CD4-positive, alpha-beta T cell treated with Interferon alpha-2 for 1 hour (primary cell): Measurements from ENCODE around the gene RNF220.

ENCODE experiments used
- DNase-seq, 2 donors: peaks; one replicate each; pipeline ENCODE4 v3.0.0-alpha.2; 2020 to 2022

The RNF220 gene

DNA sequence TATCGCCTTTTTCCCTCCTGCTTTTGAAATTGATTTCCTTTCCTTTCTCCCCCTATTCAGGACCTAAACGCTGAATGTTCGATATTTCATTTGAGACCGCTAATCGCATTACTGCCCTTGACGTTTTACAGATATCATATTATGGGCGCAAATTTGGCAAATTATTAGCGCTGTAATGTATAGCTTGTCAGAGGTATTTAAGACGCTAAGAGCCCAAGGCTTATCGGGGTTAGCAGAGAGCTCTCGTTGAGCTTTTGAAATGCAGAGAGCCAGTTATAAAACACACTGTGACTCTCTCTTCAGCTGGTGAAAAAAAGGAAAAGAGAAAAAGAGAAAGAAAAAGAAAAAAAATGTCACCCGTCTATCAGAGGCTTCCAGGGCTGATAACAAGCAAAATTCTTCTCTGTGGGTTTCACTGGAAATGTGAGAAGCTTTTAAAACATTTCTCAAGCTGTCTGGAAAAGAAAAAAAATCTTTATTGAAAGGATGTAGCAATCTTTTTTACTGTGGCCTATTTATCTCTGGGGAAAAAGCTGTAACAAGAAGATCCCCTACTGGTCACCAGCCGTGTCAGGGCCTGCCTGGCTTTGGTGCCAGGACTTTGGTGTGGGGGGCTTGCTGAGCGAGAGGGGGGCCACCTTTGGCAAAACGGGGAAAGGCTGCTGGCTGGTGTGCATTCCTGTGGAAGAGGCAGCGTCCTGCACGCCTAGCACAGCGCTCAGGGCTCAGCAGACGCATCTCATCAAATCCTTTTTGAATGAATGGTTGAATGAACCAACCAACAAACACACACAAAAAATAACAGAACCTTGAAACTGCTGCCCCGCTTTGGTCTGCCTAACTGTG lies 119.8 kb downstream of the RNF220 start:
- DNase-seq: no peak

DNA sequence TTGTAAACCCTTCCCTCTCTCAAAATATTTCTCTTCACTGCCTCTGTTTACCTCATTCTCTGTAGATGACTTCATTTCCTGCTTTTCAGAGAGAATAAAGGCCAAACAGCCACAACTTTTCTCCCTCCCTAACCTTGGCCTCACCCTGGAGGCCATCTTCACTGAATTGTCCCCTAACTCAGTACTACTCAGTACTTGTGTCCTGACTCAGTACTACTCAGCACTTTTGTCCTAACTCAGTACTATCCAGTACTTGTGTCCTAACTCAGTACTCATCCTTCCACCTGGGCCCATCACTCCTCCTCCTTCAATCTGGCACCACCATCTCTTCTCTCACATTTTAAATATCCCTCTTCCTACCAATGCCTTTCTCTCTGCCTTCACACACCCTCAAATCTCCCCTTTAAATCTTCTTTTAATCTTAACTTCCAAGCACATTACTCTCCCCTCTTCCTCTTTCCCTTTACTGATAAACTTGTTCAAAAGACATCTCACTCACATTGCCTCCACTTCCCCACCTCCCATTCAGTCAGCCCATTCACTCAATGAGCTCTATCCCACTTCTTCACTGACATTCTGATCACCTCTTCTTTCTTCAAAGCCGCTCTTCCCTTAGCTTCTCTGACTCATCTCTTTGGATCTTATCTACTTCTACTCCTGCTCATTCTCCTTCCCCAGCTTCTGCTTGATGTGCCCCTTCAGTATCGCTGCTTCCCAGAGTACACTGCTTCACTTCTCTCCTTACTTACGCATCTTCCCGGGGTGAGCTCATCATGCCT lies 121.4 kb downstream of the RNF220 start:
- no peak for DNase-seq

DNA sequence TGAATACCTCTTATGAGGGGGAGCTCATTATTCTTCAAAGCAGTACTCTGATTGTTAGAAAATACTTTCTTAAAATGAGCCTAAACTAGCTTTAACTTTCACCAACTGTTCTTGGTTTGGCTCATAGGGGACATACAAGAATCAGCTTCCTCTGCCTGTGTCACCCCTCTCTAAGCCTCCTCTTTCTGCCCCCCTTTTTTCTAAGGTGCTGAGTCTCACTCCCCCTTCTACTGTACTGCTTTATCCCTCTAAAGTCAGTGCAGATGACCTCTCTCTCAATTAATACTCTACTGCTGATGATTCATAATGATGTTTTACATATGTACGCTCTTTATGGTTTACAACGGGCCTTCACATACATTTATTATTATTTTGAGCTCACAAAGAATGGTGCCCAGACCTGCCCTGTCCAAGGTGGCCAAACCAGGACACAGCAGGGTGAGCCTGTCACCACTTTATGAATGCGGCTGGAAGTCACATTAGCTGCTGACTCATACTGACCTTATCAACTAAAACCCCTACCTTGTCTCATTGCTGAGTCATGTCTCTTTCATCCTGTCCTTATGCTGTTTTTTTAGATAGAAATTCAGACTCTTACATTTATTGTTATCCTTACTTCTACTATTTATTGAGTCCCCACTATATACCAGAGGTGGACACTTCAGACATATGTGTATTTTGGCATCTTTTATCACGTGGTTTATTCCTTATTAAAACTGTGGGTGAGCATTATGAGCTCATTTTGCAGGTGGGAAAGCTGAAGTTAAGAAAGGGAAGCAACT lies 126.9 kb downstream of the RNF220 start:
- DNase-seq: no peak

DNA sequence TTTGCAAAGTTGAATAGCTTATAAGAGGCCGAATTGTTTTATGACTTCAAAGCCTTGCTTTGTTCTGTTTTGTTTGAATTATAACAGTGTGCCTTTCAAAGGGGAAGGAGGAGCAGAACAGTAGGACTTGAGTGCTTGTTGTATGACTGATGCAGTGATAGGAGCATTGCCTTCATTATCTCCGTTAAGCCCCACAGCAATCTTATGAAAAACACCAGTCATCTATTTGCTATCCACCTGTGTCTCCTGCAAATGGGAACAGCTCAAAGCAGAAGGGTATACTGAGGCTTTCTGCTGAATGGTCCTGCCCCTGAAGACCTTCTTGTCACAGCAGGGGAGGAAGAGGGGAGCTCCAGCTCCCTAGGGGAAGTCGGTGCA lies 127.5 kb downstream of the RNF220 start:
- no peak for DNase-seq

DNA sequence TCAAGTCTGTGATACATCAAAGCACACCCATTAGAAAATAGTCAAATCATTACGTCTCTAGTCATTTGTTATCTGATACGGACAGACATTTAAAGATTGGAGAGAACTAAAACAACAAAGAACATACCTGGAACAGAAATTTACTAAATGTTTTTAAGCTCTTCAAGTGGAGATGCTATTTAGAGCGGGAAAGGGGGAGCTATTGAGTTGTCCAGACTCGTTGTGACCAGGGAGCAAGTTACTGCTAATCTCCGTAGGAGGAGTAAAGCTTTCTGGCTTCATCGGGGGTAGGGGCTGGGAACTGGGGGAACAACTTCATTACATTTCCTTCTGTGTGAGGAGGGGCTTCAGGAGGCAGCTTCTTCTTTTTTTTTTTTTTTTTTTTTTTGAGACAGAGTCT lies 129.7 kb downstream of the RNF220 start:
- no peak for DNase-seq

DNA sequence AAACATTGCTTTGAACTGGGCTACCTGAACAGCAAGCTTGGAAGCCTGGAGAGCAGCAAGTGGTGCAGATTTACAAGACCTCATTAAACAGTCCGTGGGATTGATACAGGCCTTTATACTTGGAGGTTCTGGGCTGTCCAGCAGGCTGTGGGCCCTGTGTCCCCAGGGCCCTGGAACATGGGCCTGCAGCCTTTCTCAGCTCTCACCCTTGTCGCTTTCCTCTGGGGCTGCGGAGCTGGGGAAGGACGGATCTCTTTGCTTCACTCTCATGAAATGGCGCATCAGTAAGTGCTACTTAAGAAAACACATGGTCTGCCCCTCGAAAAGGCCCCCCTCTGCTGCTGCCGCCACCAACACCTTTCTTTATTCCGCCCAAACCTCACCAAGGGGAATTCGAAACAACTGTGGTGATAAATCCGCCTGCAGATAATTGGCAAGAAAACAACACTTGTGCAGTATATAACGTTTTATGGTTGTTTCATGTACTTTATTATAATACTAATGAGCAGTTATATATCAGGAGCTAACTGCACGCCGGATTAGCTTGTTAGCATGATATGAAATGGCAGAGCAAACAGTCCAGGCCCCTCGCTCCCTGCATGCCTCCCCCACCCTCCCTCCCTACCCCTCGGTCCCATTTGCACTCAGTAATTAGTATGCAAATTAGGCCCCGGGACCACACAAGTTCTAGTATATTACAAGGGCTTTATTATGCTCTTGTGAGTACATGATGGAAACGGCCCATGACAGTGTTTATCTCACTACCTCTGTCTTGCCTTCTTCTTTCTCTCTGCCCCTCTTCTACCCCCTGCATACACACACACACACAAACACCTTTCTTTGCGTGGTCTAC lies 131.5 kb downstream of the RNF220 start:
- no peak for DNase-seq

DNA sequence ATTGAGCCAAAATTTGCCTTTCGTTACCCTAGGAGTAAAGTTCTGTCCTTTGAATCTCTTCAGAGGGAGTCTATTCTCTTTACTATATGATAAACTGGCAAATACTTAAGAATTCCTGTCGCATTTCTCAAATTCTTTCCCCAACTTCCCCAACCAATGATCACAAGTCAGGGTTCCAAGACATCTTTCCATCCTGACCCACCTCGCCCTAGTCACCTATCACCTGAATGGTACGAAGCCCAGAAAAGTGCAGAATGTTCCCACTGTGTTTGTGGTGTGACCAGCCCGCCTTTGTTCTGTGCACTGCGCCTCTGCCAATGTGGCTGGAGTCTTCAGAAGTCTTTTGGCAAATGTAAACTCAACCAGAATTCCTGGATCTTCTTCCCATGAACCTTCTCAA lies 132.5 kb downstream of the RNF220 start:
- no peak for DNase-seq

DNA sequence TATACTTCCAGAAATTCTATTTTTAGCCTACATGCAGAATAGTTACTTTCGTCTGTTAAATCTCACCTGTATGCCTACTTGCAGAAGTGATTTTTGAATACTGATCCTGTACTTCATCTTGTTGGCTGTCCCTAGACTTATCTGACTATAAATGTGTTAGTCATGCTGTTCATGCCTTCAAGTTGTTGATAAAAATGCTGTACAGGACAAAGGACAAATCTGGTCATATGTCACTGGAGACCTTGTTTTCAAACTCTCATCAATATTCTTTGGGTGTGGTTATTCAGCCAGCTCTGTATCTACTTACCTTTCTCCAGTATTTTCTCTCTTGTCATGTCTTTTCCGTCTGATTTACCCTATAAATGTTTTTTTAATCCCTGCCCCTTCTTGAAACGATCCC lies 132.9 kb downstream of the RNF220 start:
- DNase-seq: no peak

DNA sequence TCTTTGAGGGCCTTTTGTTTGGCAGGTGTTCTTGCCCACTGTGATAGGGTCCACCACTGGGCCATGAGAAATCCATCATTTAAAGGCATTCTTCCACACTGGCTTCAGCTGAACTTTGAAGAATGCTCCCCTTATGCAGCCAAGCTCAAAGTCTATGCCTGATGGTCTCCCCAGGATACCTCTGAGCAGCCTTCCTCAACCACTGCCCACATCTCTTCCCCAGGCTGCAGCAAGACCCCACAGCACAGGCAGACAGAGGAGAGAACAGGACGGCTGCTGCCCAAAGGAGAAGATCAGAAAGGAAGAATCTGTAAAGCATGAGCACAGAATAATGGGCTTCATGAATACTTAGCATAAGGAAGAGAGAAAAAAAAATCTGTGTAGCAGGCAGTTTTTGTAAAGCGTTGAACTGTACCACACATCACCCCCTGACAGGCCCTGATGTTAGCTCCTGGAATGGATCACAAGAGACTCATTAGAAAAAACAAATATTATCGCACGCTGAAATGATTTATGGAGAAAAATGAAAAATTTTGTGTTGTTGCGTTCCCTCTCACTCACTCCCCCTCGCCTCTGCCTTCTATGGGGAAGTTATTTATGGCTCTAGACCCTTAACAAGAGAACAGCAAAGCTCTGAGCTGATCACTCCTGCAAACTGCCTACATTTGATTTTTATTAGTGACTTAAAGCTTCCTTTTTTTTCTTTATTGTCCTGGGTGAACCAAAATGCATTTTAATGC lies 135.1 kb downstream of the RNF220 start:
- DNase-seq: no peak

DNA sequence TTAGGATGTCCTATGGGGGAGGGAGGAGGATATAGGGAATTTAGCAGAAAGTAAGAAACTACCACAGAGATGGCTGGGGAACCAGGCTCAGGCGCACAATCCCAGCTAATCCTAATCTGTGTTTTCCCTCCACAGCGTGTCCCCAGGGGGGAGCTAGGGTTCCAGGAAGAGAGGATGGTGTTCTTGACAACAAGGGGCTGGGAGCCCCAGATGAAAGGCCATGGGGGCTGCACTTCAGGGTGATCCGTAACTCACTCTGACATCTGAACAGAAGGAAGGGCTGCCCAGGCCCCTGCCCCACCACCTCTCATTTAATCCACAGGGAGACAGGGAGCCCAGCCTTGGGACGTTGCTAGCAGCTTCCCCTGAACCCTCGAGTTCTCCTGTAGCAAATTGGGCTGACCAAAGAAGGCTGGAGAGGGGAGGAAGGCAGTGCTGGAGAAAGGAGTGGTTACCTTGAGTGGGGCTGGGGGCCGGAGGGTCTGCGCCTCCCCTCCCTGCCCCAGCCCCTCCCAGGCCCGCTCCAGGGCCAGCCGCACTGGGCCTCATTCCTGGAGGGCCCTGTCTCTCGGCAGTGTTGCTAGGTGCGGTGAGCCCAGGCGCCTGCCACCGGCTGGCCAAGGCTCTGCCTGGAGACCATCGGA lies 137.5 kb downstream of the RNF220 start:
- DNase-seq: no peak

DNA sequence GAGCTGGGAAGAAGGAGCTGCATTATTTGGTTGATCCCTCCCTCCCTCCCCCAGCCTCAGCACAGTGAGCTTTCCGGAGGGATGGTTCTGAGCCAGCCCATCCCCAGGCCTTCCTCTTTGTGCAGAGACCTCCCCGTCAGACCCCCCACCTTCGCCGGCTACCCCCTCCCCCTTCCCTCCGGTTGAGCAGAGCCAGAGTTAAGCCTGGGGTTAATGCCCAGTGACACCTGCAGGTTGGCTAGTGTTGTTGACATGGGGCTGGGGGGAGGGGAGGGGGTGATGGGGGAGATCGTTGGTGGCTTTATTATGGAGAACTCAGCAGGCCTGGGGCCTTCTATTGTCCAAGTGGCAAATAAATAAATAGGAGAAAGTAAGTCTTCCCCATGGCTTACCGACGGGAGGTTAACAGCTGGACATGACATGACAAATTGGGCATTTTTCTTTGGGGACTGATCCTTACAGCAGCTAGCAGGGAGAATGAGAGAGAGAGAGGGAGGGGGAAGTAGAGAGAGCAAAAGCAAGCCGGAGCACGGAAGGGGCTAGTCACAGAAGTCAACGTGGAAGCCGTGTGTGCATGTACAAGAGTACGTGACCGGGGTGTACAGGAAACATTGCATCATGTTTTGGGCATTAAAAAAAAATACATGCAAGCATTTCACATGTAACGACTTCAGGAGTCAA lies 138.1 kb downstream of the RNF220 start:
- DNase-seq: no peak

DNA sequence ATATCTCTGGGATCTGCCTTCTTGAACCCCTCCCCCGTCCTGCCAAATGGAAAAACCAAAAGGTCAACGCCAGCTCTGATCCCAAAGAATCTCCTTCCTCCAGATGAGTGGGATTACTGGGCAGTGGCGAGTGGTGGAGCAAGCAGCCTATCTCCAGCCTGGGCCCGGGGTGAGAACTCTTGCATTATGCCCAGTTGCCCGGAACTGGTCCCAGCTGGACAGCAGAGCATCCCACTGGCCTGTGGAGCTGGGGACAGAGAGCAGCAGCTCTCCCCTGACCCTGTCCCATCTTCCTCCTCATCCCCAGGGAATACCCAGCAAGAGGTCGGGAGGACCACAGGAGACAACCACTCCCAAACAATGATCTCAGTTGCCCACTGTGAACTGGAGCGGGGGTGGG lies 138.7 kb downstream of the RNF220 start:
- DNase-seq: no peak

DNA sequence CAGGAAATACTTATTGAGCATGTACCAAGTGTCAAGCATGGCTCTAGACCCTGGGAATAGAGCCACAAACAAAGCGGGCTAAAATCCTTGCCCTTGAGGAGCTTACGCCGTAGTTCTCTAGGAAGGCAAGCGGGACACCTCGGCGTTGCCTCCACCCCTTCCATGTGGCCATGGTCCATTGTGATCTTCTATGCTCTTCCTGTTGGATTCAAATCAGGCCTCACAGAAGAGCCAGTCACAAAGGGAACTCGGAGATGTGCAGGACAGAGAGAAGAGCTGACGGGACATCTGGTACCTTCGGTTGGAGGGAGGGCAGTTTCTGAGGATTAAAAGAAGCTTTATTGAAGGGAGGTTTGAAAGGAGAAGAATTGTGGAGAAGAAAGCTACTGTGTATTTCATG lies 139.9 kb downstream of the RNF220 start:
- DNase-seq: no peak

DNA sequence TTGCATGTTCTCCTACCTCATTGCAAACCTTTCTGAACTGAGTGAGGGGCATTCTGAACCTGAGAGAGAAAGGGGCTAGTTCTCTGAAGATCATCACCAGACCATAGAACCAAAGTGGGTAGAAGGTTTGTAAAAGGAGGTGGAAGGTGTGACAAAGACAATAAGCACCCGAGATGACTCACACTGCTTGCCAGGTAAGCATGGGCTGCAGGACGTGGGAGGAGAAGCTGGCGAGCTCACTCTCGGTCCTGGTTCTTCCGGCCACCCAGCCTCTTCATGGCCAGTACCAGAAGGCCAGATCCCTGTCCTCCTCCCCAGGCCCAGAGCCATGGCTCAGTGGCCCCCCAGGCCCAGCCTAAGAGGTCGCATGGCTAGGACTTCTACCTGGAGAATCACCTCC lies 140.9 kb downstream of the RNF220 start:
- no peak for DNase-seq

DNA sequence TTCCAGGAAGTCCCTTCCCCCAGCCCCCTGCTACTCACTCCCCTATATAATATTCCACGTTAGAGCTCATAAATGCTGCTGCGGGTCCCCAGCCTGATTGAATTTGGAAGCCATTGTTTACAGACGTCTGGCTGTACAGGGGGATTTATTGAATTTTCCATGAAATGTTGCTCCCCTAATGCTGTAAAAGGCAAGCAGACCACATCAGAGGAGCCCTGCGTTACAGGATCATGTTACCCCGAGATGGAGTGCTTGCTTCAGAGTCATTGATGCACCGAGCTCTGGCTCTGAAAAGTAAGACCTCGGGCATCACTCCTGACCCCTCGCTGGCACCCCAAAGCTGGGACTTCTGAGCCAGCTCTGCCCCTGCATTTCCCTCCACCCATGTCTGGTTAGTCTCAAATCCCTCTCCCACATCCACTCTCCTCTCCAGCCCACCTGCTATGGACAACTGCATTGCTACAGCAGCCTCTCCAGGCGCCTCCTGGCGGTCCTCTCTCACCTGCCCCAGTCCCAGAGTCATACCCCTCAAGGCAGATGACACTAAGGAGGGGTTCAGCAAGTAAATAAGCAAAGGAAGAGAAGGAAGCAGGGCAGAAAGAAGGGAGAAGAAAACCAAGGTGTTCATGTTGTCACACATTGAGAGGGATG lies 141.5 kb downstream of the RNF220 start:
- DNase-seq: no peak

DNA sequence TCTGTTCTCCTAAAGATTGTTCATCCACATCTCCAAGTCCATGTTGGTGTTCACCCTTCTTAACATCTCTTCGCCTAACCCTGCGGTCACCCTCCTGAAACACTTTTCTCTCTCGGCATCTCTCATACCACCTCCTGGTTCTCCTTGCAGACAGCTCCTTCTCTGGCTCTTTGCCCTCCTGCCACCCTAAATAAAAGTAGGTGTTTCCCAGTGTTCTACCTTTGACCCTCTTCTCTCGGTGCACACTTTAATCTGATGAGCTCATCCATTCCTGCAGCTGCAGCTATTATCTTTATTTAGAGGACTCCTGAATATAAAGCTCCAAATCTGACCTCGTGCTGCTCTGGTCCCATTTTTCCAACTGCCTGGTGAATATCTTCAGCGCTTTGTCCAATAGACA lies 142.3 kb downstream of the RNF220 start:
- no peak for DNase-seq

DNA sequence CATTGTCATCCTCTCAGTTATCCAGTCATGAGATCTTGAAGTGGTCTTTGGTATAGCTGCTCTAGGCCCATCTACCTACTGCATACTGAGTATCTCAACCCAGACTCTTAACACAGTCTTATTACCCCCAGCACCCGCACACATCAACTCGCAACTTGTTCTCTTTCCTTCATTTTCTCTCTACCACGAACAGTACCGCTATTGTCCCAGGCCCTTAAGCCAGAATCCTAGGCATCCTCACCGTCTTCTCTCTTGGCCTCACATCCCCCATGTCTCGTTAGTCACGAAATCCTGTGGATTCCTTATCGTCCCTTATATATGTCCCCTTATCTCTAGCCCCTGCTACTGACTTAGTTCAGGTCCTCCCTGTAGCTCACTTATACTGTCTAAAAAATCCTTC lies 142.8 kb downstream of the RNF220 start:
- no peak for DNase-seq

DNA sequence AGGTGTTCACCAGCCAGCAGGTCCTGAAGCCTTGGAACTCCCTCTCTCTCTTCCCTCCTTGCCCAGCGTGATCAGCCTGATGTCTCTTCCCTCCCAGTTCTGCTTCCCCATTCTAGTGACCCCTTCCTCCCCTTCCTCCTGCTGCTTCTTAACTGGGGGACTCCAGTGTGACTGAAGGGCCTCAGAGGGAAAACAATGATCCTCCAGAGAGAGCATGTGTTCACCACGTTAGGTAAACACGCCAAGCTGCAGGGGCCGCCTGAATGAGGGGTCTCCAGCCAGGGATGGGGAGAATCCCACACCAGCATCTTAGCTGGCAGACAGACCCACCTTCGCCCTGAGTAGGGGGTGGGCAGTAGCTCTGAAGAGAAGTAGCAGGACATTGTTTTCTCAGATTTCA lies 144.5 kb downstream of the RNF220 start:
- DNase-seq: no peak

DNA sequence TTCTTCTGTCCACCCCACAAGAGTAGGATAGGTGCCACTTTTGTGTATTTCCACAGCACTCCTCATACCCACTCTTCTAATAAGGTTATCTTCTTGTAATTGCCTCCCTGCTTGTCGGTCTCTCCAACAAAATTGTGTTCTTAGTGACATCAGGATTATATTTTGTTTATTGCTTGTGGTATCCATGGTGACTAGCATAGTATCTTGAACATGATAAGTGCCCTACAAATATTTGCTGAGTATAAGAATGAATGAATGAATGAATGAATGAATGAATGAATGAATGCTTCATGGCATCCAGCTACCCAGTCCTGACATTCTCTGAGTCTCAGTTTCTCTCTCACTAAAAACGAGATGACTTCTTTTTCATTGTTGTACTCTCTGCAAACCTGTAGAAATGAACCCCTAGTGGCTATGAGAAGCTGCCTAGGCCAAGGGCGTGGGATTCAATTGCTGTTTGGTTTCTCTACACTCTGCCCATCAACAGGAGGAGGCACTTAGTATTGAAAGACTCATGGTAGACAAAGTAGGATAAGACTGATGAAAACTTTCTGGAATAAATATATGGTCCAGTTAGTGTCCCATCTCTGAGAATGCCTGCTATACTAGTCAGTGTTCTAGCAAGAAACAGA lies 148.2 kb downstream of the RNF220 start:
- no peak for DNase-seq

DNA sequence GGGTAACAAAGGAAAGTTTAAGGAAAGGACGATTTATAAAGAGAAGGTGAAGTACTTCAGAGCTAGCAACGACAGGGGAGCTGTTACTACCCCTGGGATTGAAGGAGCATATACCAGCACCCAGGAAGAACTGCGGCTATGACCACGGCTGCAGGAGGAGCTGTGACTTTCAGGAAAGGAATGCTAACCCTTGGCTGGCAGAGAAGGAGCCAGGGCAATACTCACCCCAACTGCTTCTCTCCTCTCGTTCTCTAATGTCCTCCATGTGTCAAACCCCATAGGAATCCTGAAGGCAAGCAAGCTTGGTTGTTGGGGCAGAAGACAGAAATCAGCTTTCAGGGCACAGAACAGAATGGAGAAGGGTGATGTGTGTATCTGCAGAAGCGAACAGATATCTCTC lies 148.7 kb downstream of the RNF220 start:
- no peak for DNase-seq
